Ramos (cell line): ENCODE results near the gene PRRC2C.
"Not testable (repeated sequence)": the region's sequence is repeated elsewhere in the genome, so short reads cannot be mapped to it uniquely, and the experiment has no call there.

Experiments used
- in situ Hi-C: fragments of 300-500 bp; cut with MboI; formaldehyde crosslinking; loops from one replicate; pipeline ENCODE4 v1.14.3; 2022; ENCODE audit warnings: low sequenced_read_pairs; ENCODE audit not compliant: unreplicated experiment

Gene PRRC2C

GRCh38 chr1:171485375-171486047 lies at the start of gene PRRC2C:
PRRC2C (plus strand) TSS chr1:171485530; CDS start chr1:171512089, 26,559 bp downstream.
- in situ Hi-C loops, result no loop called here

DNA sequence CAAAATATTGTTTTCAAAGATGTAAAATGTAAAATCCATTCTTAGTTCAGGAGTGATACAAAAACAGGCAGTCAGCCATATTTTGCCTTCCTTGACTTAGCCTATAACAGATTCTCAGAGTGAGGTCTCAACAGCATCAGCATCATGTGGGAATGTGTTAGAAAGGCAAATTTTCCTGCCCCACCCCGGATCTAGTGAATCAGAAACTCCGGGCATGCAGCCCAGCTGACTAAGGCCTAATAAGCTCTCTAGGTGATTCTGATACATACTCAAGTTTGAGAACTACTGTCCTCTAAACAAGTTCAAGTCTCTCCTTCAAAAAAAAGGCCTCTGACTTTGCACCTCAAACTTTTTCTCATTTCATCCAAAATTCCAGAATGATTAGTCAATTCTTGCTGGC lies 46.9 kb upstream of the PRRC2C start:
- in situ Hi-C loops, result no loop called here

DNA sequence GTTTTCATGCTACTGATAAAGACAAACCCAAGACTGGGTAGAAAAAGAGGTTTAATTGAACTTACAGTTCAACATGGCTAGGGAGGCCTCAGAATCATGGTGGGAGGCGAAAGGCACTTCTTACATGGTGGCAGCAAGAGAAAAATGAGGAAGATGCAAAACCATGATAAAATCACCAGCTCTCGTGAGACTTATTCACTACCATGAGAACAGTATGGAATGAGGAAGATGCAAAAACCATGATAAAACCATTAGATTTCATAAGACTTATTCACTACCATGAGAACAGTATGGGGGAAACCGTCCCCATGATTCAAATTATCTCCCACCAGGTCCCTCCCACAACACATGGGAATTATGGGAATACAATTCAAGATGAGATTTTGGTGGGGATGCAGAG lies 45.1 kb upstream of the PRRC2C start:
- in situ Hi-C loops, result not testable (repeated sequence)

GRCh38 chr1:171441278-171441895 lies 43.9 kb upstream of the PRRC2C start:
- in situ Hi-C loops, result not testable (repeated sequence)

- in situ Hi-C loops, result no loop called here
These were observed 38.9 kb upstream of the PRRC2C start for GRCh38 chr1:171446386-171446785.

DNA sequence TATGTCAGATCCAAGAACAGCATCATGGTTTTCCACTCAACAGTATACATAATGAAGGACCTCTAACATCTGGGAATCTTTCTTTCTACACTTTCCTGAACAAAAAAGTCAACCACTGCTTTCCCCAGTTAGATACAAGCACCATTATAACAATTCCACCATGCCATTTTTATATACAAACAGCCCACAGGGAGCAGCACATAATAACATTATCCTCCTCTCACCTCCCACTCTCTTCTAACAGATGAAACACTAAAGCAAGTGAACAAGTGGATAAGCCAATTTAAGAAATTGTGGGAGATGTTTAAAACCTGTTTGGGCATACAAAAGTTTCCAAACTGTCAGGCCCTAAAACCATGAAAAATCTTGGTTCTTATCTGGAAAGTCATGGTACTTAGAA lies 29.4 kb upstream of the PRRC2C start:
- in situ Hi-C loops, result no loop called here

GRCh38 chr1:171457412-171457811 lies 27.9 kb upstream of the PRRC2C start:
- in situ Hi-C loops, result no loop called here

GRCh38 chr1:171460018-171460620 lies 25.2 kb upstream of the PRRC2C start:
- in situ Hi-C loops, result no loop called here

DNA sequence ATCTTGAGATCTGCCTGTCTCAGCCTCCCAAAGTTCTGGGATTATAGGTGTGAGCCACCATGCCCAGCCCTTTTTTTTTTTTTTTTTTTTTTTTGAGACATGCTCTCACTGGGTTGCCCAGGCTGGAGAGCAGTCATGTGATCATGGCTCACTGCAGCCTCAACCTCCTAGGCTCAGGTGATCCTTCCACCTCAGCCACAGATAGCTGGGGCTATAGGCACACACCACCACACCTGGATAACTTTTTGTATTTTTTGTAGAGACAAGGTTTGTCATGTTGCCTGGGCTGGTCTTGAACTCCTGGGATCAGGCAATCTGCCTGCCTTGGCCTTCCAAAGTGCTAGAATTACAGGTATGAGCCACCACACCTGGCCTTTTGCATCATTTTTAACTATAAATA lies 17.7 kb upstream of the PRRC2C start:
- in situ Hi-C loops, result no loop called here

GRCh38 chr1:171468120-171468750 lies 17.1 kb upstream of the PRRC2C start:
- in situ Hi-C loops, result no loop called here

GRCh38 chr1:171470726-171471125 lies 14.6 kb upstream of the PRRC2C start:
- in situ Hi-C loops, result no loop called here

DNA sequence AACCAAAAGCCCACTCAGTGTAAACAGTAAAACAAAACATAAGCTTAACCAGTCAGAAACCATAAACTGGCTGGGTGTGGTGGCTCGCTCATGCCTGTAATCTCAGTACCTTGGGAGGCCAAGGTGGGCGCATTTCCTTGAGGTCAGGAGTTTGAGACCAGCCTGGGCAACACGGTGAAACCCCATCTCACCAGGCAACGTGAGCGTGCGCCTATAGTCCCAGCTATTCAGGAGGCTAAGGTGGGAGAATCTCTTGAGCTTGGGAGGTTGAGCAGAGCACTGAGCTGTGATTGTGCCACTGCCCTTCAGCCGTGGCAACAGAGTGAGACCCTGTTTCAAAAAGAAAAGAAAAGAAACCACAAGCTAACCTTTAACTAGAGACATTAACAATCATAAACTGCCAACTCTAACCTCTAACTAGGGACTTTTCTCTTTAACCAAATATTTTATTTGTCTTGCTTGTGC lies 13.1 kb upstream of the PRRC2C start:
- in situ Hi-C loops, result no loop called here

- in situ Hi-C loops, result no loop called here
These were observed 8.5 kb upstream of the PRRC2C start for GRCh38 chr1:171476829-171477228.

DNA sequence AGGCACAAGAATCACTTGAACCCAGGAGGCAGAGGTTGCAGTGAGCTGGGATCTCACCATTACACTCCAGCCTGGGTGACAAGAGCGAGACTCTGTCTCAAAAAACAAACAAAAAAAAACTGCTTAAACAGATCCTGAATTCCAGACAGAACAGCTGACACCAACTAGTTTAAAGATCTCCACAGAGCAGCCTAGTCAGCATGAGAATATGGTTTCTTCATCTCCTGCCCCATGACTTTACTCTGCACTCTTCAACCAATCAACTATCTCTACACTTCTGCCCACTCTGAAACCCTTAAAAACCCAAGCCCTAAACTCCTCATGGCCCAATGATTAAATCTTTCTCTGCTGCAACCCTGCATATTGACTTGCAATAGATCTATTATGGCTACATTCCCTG lies 7.5 kb upstream of the PRRC2C start:
- in situ Hi-C loops, result no loop called here

DNA sequence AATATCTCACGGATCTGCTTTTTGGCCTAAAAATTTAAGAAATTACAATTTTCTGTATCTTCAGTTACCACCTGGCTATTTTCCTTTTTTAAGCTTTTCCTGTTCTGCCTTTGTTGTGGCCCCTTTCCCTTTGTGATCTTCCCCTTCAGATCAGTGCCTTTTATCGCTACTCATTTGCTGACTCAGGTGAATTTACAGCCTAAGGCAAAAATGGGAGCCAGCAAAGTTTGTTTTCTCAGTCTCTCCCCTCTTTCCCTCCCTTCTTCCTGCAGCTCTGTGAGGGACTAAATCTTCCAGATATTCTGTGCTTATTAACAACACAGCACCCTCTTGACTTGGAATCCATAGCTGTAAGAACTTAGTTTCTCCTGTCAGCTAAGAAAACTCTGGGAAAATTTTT lies 5.3 kb upstream of the PRRC2C start:
- in situ Hi-C loops, result no loop called here

DNA sequence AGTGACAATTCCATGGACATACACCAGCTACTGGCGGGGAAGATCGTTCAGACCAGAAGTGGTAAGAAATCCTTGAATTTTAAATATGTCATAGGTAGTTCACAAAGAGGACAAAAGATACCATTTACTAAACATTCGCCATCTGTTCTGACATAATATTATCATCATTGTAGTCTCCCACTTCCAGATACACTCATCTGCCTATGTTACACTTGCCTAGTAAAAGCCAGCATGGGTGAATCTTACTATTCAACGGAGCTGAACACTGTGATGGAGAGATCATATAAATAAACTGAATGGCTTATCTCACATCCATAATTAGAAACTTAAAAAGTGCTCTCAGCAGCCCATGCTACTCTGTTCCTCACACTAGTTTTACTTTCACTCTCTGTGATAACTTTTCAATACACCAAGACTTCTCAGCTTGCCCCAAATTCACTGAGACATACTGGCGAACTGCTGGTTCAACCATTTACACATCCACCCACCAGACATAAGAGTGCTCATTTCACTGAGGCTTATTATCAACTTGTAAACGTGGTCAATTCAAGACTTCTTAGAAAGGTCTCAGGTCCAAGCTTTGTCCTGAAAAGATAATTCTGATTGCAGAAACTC lies 463 bp upstream of the PRRC2C start:
- in situ Hi-C loops, result no loop called here

GRCh38 chr1:171486048-171486519 lies 754 bp downstream of the PRRC2C start:
- in situ Hi-C loops, result no loop called here

DNA sequence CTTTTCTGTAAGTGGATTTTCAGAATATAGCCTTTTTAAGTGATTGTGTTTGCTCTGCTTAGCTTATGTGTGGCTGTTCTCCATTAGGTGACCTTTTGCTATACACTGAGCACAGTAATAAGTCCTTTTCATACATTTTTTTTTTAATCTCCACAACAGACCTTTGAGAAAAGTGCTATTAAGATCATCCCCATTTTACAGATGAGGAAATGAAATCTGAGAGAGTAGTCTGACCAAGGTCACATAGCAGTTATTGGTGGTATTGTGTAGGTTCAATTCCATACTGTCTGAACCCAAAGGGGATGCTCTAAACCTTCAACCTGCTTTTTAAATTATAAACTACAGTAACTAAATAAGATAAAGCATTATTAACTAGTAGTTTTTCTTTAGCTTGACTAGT lies 1.7 kb downstream of the PRRC2C start:
- in situ Hi-C loops, result no loop called here

DNA sequence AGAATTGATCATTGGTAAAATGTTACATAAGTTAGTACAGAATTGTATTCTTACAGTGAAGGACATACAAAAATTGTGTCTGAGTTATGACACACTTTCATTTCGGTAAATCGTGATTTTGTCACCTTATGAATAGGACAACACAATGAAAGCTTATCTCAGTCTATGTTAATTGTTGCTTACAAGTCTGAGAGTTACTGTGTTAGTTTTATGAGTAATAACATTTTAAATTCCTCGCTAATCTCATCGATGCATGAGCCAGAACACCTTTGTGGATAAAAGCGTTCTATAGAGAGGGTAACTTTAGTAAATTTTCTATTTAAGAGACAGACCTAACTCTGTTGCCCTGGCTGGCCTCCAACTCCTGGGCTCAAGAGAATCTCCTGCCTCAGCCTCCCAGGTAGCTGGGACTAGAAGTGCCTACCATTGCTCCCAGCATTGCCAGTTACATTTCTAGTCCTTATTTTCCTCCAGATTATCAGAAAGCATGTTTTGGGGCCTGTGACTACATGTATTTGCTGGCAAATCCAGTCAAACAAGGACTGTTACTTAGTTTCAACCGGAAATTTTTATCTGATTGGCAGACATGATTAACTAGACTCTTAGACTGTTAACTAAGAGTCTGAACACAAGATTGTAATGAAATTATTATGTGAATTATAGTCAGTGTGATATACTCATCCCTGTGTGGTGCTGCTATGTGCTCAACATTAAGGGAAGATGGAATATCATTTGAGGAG lies 3.0 kb downstream of the PRRC2C start:
- in situ Hi-C loops, result no loop called here

GRCh38 chr1:171494076-171494475 lies 8.7 kb downstream of the PRRC2C start:
- in situ Hi-C loops, result no loop called here
